GM23338 (cell line): ENCODE measurements around the gene UROS.

ENCODE experiments used
- CREB1 ChIP-seq: fragments of 250-450 bp; sonication (Bioruptor Pico); IDR thresholded peaks from 2 replicates; pipeline ENCODE4 v1.5.0; 2020; ENCODE audit warnings: low read depth, mild to moderate bottlenecking, moderate library complexity
- CTCF ChIP-seq, 2 experiments: fragments of 200-600 bp in 1 of 2; sonication (generic) in 1 of 2; conservative IDR thresholded peaks; 2 replicates each; pipeline versions ENCODE4 v1.5.1 to v1.6.1; 2016 to 2017; ENCODE audit warnings: antibody characterized with exemption in 2 of 2, low read depth in 2 of 2, mild to moderate bottlenecking in 2 of 2, moderate library complexity in 1 of 2
- EZH2 ChIP-seq: fragments of 200-600 bp; sonication (generic); IDR thresholded peaks from one replicate; pipeline ENCODE4 v1.8.0; 2017; ENCODE audit warnings: antibody characterized with exemption, mild to moderate bottlenecking, low read depth; ENCODE audit not compliant: unreplicated experiment
- EZH2phosphoT487 ChIP-seq: fragments of 200-600 bp; sonication (generic); IDR thresholded peaks from one replicate; pipeline ENCODE4 v1.8.1; 2018; ENCODE audit warnings: antibody characterized with exemption; ENCODE audit not compliant: unreplicated experiment
- JUNB ChIP-seq: IDR thresholded peaks from one replicate; pipeline ENCODE4 v1.6.1; 2016; ENCODE audit warnings: antibody characterized with exemption; ENCODE audit not compliant: unreplicated experiment
- NANOG ChIP-seq: IDR thresholded peaks from 2 replicates; pipeline ENCODE4 v1.6.1; 2016; ENCODE audit warnings: antibody characterized with exemption, borderline replicate concordance
- POLR2AphosphoS5 ChIP-seq: IDR thresholded peaks from 2 replicates; pipeline ENCODE4 v1.6.1; 2016; ENCODE audit warnings: antibody characterized with exemption, low read depth
- REST ChIP-seq: IDR thresholded peaks from one replicate; pipeline ENCODE4 v1.6.1; 2018; ENCODE audit warnings: antibody characterized with exemption; ENCODE audit not compliant: unreplicated experiment
- STAT1 ChIP-seq: IDR thresholded peaks from one replicate; pipeline ENCODE4 v1.6.1; 2016; ENCODE audit warnings: antibody characterized with exemption; ENCODE audit not compliant: unreplicated experiment
- ZNF114 ChIP-seq: fragments of 250-450 bp; sonication (Bioruptor Pico); IDR thresholded peaks from 2 replicates; pipeline ENCODE4 v1.5.0; 2020; ENCODE audit warnings: mild to moderate bottlenecking, moderate library complexity
- TF ChIP-seq, protein P1 (sequence below): fragments of 250-450 bp; sonication (Bioruptor Pico); IDR thresholded peaks from 2 replicates; pipeline ENCODE4 v1.5.0; 2020; ENCODE audit warnings: mild to moderate bottlenecking, moderate library complexity

DNA sequence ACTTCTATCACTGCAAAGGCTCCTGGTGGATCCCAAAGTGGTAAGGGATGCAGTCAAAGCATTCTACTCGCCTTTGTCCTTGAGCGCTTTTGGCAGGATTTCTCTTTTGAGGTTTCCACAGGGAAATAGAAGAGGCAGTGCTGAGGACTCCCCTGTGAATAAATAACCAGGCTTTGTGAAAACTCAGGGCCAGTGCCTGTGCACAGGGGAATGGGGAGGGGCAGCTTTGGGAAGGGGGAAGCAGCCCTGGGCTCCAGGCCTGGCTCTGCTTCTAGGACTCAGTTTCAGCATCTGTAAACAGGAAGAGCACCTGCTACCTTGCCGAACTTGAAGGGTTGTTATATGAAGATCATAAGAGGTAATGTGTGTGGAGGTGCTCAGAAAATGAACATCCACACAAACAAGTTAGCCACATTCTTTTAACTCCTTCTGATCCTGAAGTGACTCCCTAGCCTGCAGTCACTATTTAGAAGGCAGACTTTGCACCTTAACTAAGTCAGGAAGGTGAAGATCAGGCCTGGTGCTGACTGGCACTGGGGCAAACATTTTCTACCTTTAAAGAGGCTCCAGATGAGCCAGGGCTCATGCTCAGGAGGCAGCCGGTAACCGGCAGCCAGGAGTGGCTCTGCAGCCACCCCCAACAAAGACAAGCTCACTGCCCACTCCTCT is 24.9 kb downstream of the UROS start:
- TF ChIP-seq POLR2AphosphoS5 = no peak
- no peak for TF ChIP-seq EZH2
- TF ChIP-seq CTCF (conservative IDR thresholded peaks at IDR 0.05; ENCODE audit: low read depth in 2 of 2) = no peak
- TF ChIP-seq EZH2phosphoT487 = no peak
- TF ChIP-seq STAT1 = no peak
- no peak for TF ChIP-seq JUNB
- TF ChIP-seq CREB1 (CRISPR knock-in tag) = no peak
- TF ChIP-seq REST = no peak
- no peak for TF ChIP-seq NANOG
- TF ChIP-seq ZNF114 = no peak
- TF ChIP-seq, protein P1, sequence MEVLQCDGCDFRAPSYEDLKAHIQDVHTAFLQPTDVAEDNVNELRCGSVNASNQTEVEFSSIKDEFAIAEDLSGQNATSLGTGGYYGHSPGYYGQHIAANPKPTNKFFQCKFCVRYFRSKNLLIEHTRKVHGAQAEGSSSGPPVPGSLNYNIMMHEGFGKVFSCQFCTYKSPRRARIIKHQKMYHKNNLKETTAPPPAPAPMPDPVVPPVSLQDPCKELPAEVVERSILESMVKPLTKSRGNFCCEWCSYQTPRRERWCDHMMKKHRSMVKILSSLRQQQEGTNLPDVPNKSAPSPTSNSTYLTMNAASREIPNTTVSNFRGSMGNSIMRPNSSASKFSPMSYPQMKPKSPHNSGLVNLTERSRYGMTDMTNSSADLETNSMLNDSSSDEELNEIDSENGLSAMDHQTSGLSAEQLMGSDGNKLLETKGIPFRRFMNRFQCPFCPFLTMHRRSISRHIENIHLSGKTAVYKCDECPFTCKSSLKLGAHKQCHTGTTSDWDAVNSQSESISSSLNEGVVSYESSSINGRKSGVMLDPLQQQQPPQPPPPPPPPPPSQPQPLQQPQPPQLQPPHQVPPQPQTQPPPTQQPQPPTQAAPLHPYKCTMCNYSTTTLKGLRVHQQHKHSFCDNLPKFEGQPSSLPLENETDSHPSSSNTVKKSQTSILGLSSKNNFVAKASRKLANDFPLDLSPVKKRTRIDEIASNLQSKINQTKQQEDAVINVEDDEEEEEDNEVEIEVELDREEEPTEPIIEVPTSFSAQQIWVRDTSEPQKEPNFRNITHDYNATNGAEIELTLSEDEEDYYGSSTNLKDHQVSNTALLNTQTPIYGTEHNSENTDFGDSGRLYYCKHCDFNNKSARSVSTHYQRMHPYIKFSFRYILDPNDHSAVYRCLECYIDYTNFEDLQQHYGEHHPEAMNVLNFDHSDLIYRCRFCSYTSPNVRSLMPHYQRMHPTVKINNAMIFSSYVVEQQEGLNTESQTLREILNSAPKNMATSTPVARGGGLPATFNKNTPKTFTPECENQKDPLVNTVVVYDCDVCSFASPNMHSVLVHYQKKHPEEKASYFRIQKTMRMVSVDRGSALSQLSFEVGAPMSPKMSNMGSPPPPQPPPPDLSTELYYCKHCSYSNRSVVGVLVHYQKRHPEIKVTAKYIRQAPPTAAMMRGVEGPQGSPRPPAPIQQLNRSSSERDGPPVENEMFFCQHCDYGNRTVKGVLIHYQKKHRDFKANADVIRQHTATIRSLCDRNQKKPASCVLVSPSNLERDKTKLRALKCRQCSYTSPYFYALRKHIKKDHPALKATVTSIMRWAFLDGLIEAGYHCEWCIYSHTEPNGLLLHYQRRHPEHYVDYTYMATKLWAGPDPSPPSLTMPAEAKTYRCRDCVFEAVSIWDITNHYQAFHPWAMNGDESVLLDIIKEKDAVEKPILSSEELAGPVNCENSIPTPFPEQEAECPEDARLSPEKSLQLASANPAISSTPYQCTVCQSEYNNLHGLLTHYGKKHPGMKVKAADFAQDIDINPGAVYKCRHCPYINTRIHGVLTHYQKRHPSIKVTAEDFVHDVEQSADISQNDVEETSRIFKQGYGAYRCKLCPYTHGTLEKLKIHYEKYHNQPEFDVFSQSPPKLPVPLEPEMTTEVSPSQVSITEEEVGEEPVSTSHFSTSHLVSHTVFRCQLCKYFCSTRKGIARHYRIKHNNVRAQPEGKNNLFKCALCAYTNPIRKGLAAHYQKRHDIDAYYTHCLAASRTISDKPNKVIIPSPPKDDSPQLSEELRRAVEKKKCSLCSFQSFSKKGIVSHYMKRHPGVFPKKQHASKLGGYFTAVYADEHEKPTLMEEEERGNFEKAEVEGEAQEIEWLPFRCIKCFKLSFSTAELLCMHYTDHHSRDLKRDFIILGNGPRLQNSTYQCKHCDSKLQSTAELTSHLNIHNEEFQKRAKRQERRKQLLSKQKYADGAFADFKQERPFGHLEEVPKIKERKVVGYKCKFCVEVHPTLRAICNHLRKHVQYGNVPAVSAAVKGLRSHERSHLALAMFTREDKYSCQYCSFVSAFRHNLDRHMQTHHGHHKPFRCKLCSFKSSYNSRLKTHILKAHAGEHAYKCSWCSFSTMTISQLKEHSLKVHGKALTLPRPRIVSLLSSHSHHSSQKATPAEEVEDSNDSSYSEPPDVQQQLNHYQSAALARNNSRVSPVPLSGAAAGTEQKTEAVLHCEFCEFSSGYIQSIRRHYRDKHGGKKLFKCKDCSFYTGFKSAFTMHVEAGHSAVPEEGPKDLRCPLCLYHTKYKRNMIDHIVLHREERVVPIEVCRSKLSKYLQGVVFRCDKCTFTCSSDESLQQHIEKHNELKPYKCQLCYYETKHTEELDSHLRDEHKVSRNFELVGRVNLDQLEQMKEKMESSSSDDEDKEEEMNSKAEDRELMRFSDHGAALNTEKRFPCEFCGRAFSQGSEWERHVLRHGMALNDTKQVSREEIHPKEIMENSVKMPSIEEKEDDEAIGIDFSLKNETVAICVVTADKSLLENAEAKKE = no peak
